Activated CD4-positive, alpha-beta T cell treated with anti-CD3 and anti-CD28 coated beads for 1 hour (primary cell): Measurements from ENCODE around the gene DCLK3.

Source experiments
- DNase-seq: peaks from one replicate; pipeline ENCODE4 v3.0.0-alpha.2; 2020

The DCLK3 gene

GRCh38 chr3:36666166-36666565 lies 98.2 kb downstream of the DCLK3 start:
- no peak for DNase-seq

- DNase-seq, result no peak
Measured at GRCh38 chr3:36663666-36664291, 100.6 kb downstream of the DCLK3 start.

- DNase-seq, result no peak
Measured at GRCh38 chr3:36662626-36663025, 101.7 kb downstream of the DCLK3 start.
